K562 (cell line): ENCODE results near the gene TEX9. TPM values are rescaled to one million over a fixed set of nuclear protein-coding genes. Genes with fewer than 3 reads are reported as not detected.

Experiments
- ATAC-seq: fragments of 200-7000 bp; cut with Tn5 transposase; 3 replicates; pipeline ENCODE4 v1.9.1; 2020; ENCODE audit warnings: moderate library complexity
- BruUV-seq: library from RNA; stranded (reverse); fragments of 400-500 nt; replicated peaks from 2 replicates; lab custom pipeline; 2021; lab: Mats Ljungman, UMichigan
- CTCF ChIA-PET: fragments of 300-600 bp; formaldehyde crosslinking; extraction: SDS; loops from one replicate; lab custom pipeline; 2021; ENCODE audit warnings: low intra/inter-chr PET ratio; lab: Yijun Ruan, JAX
- POLR2A ChIA-PET: fragments of 300-600, 350-650 bp; sonication (Branson Sonifier 250); formaldehyde crosslinking; extraction: SDS; loops from one replicate; lab custom pipeline; 2021; ENCODE audit warnings: antibody characterized with exemption, inconsistent platforms; lab: Yijun Ruan, JAX
- DNase-seq, 4 experiments: peaks; one replicate each; pipeline versions ENCODE4 v3.0.0 to v3.0.0-alpha.2; 2011 to 2018; ENCODE audit warnings: low spot score in 3 of 4, mixed read lengths in 3 of 4; ENCODE audit errors: extremely low read depth in 1 of 4
- FAIRE-seq: peaks from 2 replicates; lab custom pipeline; 2011; peaks lifted over from hg19 to GRCh38; lab: Jason Lieb, UNC
- H2AFZ ChIP-seq: 2 replicates; pipeline ENCODE4 v1.6.0; 2011; ENCODE audit warnings: low read depth, low read length, control low read depth, inconsistent platforms
- H3K27ac ChIP-seq: fragments of 200-600 bp; 3 replicates; pipeline ENCODE4 v1.8.0; 2011; ENCODE audit warnings: low read depth, mild to moderate bottlenecking, control low read depth, inconsistent platforms, low read length, moderate library complexity, mixed read lengths; ENCODE audit errors: extremely low read depth
- H3K27me3 ChIP-seq, 2 experiments: fragments of 300-600 bp in 1 of 2; 2 replicates in 1 of 2; 3 replicates in 1 of 2; pipeline versions ENCODE4 v1.6.0 to v1.8.0; 2011; ENCODE audit warnings: inconsistent platforms in 2 of 2, low read length in 2 of 2, mild to moderate bottlenecking in 1 of 2, mixed read lengths in 1 of 2, moderate library complexity in 1 of 2; ENCODE audit not compliant: control insufficient read depth in 2 of 2, insufficient read depth in 2 of 2
- H3K36me3 ChIP-seq: fragments of 300-600 bp; 3 replicates; pipeline ENCODE4 v1.8.0; 2011; ENCODE audit warnings: mild to moderate bottlenecking, low read length, inconsistent platforms; ENCODE audit not compliant: control insufficient read depth, insufficient read depth
- H3K4me1 ChIP-seq, 2 experiments: fragments of 200-600 bp in 1 of 2; replicated peaks in 1 of 2; 2 replicates in 1 of 2; 3 replicates in 1 of 2; pipeline versions ENCODE4 v1.5.1 to v1.8.0; 2011; ENCODE audit warnings: inconsistent platforms in 2 of 2, low read length in 2 of 2, mild to moderate bottlenecking in 1 of 2, mixed read lengths in 1 of 2, moderate library complexity in 1 of 2; ENCODE audit not compliant: control insufficient read depth in 2 of 2, insufficient read depth in 2 of 2
- H3K4me2 ChIP-seq: 2 replicates; pipeline ENCODE4 v1.6.1; 2011; ENCODE audit warnings: low read length, control low read depth, inconsistent platforms, mixed read lengths; ENCODE audit not compliant: insufficient read depth
- H3K4me3 ChIP-seq: fragments of 200-600 bp; sonication (generic), shearing (Covaris generic); 2 replicates; pipeline ENCODE4 v1.5.1; 2016; ENCODE audit warnings: control low read depth, inconsistent platforms
- H3K79me2 ChIP-seq: fragments of 200-600 bp; 3 replicates; pipeline ENCODE4 v1.8.0; 2011; ENCODE audit warnings: low read length, inconsistent platforms; ENCODE audit not compliant: control insufficient read depth, insufficient read depth
- H3K9ac ChIP-seq, 2 experiments: 2 replicates each; pipeline versions ENCODE4 v1.6.0 to v1.6.1; 2011; ENCODE audit warnings: low read depth in 2 of 2, low read length in 2 of 2, control low read depth in 1 of 2, inconsistent platforms in 1 of 2, mild to moderate bottlenecking in 1 of 2, mixed read lengths in 1 of 2; ENCODE audit not compliant: insufficient read depth in 1 of 2
- H3K9me1 ChIP-seq: one replicate; pipeline ENCODE4 v1.6.0; 2011; ENCODE audit warnings: inconsistent platforms, mild to moderate bottlenecking, low read length, moderate library complexity; ENCODE audit not compliant: control insufficient read depth, insufficient read depth
- H3K9me3 ChIP-seq: replicated peaks from 2 replicates; pipeline ENCODE4 v1.5.1; 2011; ENCODE audit warnings: low read depth, low read length, inconsistent platforms; ENCODE audit not compliant: control insufficient read depth, insufficient read depth
- H4K20me1 ChIP-seq: replicated peaks from 2 replicates; pipeline ENCODE4 v1.6.1; 2011; ENCODE audit warnings: low read length, inconsistent platforms, mixed read lengths; ENCODE audit not compliant: control insufficient read depth, insufficient read depth
- ELF2 ChIP-seq: fragments of 250-450 bp; sonication (Bioruptor Pico); IDR thresholded peaks from 2 replicates; pipeline ENCODE4 v1.5.0; 2021; ENCODE audit warnings: mild to moderate bottlenecking
- ETS2 ChIP-seq: IDR thresholded peaks from 2 replicates; pipeline ENCODE4 v1.6.1; 2016; ENCODE audit warnings: borderline replicate concordance, missing genetic modification characterization, mild to moderate bottlenecking, moderate library complexity, missing compliant biosample characterization; ENCODE audit not compliant: poor library complexity, severe bottlenecking
- GATAD2A ChIP-seq: fragments of 450-650 bp; IDR thresholded peaks from 2 replicates; pipeline ENCODE4 v1.6.1; 2017
- MBD2 ChIP-seq: sonication (generic); IDR thresholded peaks from 2 replicates; pipeline ENCODE4 v1.6.1; 2016; ENCODE audit warnings: low read depth, borderline replicate concordance
- ZNF146 ChIP-seq: IDR thresholded peaks from one replicate; pipeline ENCODE4 v1.6.1; 2018; ENCODE audit warnings: missing compliant biosample characterization; ENCODE audit not compliant: unreplicated experiment
- ZNF212 ChIP-seq: fragments of 450-650 bp; formaldehyde crosslinking; IDR thresholded peaks from 2 replicates; pipeline ENCODE4 v1.4.0; 2020; ENCODE audit warnings: mild to moderate bottlenecking
- WGBS: fragments of 100-300 bp; shearing (Covaris generic); methylation state at CpG from one replicate; pipeline ENCODE4 v1.1.6; 2016; ENCODE audit warnings: low coverage, mixed read lengths; ENCODE audit not compliant: insufficient coverage; ENCODE audit errors: missing lambda C conversion rate; 5-methylcytosine and 5-hydroxymethylcytosine counted together
- in situ Hi-C: fragments of 300-500 bp; cut with MboI; formaldehyde crosslinking; loops from 4 replicates; pipeline ENCODE4 v1.15.0; 2018; ENCODE audit warnings: inconsistent platforms, mixed read lengths
- intact Hi-C: fragments of 100-400 bp; cut with micrococcal nuclease; formaldehyde crosslinking; loops from 2 replicates; pipeline ENCODE4 v1.14.2; 2022
- polyA plus RNA-seq, 8 experiments: library from polyadenylated mRNA; depleted of rRNA in 4 of 8; stranded (reverse) in 5 of 8; unstranded in 3 of 8; fragments of >200 nt; fragmentation: Nextera tagmentation in 2 of 8; fragmentation: Illumina TruSeq in 1 of 8; extraction: Ambion mirVana in 2 of 8; extraction: Trizol in 1 of 8; gene quantifications; 2 replicates each; pipeline versions ENCODE4 v1.2.1 to v1.2.3, GENCODE V29; 2011 to 2014; ENCODE audit warnings: inconsistent platforms in 1 of 8, missing spikeins in 1 of 8
- total RNA-seq, 7 experiments: library from RNA; depleted of rRNA in 6 of 7; stranded (reverse); fragments of >200 nt in 6 of 7; fragmentation: Illumina TruSeq in 2 of 7; extraction: Trizol in 2 of 7; gene quantifications; 2 replicates each; pipeline versions ENCODE4 v1.2.1 to v1.2.3, GENCODE V29; 2011 to 2021; ENCODE audit warnings: low replicate concordance in 1 of 7
- TF ChIP-seq, protein P1 (sequence below): sonication (generic); formaldehyde crosslinking; IDR thresholded peaks from 2 replicates; pipeline ENCODE4 v1.8.1; 2023; ENCODE audit warnings: mild to moderate bottlenecking, missing genetic modification reagents
- TF ChIP-seq, protein P2 (sequence below): fragments of 450-650 bp; IDR thresholded peaks from 2 replicates; pipeline ENCODE4 v1.7.0; 2016; ENCODE audit warnings: borderline replicate concordance

The TEX9 gene
- total and polyA plus RNA-seq, 9 of the 15 experiments (the other 6 are each of a cell fraction or from before 2014, with no cell fraction given): 0.93 to 3.6 (median 2.4) TPM

DNA sequence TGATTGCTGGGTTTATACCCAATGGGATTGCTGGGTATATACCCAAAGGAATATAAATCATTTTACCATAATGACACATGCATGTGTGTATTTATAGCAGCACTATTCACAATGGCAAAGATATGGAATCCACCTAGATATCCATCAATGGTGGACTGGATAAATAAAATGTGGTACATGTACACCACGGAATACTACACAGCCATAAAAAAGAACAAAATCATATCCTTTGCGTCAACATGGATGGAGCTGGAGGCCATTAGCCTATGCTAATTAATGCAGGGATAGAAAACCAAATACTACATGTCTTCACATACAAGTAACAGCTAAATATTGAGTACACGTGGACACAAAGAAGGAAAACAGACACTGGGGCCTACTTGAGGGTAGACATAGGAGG, 77.1 kb downstream of the TEX9 start:
- Histone ChIP-seq H3K9ac (no peak overlapping the region), H4K20me1 (no peaks in the 10 kb centered on the region), H3K4me2 (no peak overlapping the region), H2AFZ (no peak overlapping the region), H3K4me1 (no peaks in the 10 kb centered on the region), H3K36me3 (no peaks in the 10 kb centered on the region), H3K79me2 (no peaks in the 10 kb centered on the region), H3K27ac (no peak overlapping the region), H3K4me3 (no peak overlapping the region), H3K9me1 (no peaks in the 10 kb centered on the region), H3K9me3 (no peaks in the 10 kb centered on the region), H3K27me3 (no peaks in the 10 kb centered on the region)
- ATAC-seq: no peak
- DNase-seq: no peak
- POLR2A ChIA-PET: no interaction called here
- no peak for FAIRE-seq
- CTCF ChIA-PET: no interaction called here
- in situ Hi-C loops: no loop called here
- 72% methylated on average over 3 of the region's 3 CpGs for WGBS
- no TSS peak for BruUV-seq
- intact Hi-C loops: no loop called here
- TF ChIP-seq MBD2 (no peak), ELF2 (CRISPR knock-in tag) (no peak), ETS2 (no peak), ZNF146 (CRISPR knock-in tag) (peak; percentile 75), ZNF212 (no peak), GATAD2A (no peak)
- TF ChIP-seq, protein P1, sequence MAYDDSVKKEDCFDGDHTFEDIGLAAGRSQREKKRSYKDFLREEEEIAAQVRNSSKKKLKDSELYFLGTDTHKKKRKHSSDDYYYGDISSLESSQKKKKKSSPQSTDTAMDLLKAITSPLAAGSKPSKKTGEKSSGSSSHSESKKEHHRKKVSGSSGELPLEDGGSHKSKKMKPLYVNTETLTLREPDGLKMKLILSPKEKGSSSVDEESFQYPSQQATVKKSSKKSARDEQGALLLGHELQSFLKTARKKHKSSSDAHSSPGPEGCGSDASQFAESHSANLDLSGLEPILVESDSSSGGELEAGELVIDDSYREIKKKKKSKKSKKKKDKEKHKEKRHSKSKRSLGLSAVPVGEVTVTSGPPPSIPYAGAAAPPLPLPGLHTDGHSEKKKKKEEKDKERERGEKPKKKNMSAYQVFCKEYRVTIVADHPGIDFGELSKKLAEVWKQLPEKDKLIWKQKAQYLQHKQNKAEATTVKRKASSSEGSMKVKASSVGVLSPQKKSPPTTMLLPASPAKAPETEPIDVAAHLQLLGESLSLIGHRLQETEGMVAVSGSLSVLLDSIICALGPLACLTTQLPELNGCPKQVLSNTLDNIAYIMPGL (CRISPR knock-in tag): no peak
- TF ChIP-seq, protein P2, sequence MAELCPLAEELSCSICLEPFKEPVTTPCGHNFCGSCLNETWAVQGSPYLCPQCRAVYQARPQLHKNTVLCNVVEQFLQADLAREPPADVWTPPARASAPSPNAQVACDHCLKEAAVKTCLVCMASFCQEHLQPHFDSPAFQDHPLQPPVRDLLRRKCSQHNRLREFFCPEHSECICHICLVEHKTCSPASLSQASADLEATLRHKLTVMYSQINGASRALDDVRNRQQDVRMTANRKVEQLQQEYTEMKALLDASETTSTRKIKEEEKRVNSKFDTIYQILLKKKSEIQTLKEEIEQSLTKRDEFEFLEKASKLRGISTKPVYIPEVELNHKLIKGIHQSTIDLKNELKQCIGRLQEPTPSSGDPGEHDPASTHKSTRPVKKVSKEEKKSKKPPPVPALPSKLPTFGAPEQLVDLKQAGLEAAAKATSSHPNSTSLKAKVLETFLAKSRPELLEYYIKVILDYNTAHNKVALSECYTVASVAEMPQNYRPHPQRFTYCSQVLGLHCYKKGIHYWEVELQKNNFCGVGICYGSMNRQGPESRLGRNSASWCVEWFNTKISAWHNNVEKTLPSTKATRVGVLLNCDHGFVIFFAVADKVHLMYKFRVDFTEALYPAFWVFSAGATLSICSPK: no peak
